LNCAP (cell line): ENCODE data around the gene SFXN3.

Experiments
- CTCF ChIP-seq: fragments of 450-650 bp; IDR thresholded peaks from 2 replicates; pipeline ENCODE4 v1.5.1; 2017; ENCODE audit warnings: mild to moderate bottlenecking

SFXN3 gene

DNA sequence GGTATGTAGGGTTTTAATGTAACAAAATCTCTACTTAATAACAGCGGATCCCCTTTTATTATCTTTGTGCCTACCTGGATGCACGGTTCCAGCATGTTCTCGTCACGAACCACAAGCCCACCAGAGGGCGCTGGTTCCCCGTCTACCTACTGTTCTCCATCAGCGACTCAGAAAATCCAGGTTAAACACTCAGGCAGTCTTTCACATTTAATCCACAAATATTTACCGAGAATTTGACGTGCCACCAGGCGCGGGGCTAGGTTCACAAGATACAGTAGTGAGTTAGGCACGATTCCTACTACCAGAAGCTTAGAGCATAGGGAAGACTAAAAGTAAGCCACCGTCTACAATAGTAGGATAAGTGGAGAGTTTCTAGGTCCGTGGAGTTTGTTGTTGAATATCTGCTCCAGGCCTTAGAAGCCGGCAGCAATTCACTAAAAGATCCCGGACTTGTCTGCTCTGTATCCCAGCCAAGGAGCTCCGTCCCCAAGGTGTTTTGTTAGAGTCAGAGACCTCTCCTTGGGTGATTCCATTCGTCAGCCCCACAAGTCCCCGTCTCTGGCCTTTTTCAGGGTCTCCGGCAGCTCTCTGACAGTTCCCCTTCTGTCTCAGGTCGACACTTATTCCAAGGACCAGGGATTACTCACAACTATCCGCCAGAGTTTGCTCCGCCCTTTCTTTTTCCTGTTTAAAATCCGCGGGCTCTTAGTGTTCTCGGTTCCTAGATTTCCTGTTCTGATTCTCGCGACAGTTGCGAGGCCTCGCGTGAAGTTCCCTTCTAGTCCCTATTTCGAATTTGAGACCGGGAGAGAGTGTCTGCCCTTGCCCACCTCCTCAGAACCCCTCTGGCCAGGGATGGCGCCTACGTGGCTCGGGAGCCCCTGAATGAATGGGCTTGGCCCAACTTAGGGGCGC, 29.3 kb downstream of the SFXN3 start:
- TF ChIP-seq CTCF: peak; percentile 73

- no peak for TF ChIP-seq CTCF
These were observed 30.1 kb downstream of the SFXN3 start for GRCh38 chr10:101060951-101061623.

- no peak for TF ChIP-seq CTCF
These were observed 30.7 kb downstream of the SFXN3 start, which contains the start of gene KAZALD1 for GRCh38 chr10:101061624-101062231. Gene KAZALD1, plus strand, starts transcription at chr10:101061989. Its CDS starts 604 bp downstream, at chr10:101062593.

DNA sequence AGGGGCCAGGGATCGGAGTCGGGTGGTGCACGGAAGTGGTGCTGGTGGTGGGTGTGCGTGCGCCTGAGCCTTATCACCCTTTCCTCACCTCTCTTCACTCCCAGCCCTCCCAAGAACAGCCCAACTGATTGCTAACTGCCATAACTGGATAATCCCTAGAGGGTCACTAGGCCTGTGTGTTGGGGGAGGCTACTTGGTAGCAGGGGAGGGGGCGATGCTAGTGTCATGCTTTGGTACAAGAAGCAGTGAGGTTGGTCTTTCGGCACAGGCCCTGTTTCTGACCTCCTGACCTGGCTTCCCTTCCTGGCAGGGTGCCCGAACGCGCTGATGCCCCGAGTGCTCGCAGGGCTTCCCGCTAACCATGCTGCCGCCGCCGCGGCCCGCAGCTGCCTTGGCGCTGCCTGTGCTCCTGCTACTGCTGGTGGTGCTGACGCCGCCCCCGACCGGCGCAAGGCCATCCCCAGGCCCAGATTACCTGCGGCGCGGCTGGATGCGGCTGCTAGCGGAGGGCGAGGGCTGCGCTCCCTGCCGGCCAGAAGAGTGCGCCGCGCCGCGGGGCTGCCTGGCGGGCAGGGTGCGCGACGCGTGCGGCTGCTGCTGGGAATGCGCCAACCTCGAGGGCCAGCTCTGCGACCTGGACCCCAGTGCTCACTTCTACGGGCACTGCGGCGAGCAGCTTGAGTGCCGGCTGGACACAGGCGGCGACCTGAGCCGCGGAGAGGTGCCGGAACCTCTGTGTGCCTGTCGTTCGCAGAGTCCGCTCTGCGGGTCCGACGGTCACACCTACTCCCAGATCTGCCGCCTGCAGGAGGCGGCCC, 31.4 kb downstream of the SFXN3 start:
- TF ChIP-seq CTCF: no peak; the same call in 1 of the 2 replicates

DNA sequence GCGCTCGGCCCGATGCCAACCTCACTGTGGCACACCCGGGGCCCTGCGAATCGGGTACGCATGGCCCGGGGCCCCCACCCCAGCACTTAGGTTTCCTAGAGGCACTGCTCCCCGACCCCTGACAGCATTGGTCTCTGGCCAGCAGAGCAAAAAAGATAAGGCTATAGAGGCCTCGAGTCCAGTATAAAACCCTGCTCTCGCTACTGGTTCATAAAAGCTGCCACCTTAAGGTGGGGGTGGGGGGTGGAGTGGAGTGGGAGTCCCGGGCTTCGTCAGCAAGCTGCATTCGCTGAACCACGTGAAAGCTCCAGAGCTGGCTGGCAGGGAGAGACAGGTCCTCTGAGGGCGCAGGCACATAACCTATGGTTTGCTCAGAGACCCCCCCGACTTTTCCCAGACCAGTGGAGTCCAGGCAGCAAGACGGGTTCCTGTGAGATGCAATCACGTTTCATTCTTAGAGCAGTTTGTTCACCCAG, 32.1 kb downstream of the SFXN3 start:
- TF ChIP-seq CTCF: no peak

- no peak for TF ChIP-seq CTCF
These were observed 32.7 kb downstream of the SFXN3 start for GRCh38 chr10:101063548-101064414.
